Activated naive CD4-positive, alpha-beta T cell treated with anti-CD3 and anti-CD28 coated beads, Interleukin-2, amount 50 U/mL, for 16 hours (primary cell): Measurements from ENCODE around the gene CCDC157.
A peak's percentile ranks its signal among the peaks of the same experiment; 100 is the strongest.

Experiments used
- DNase-seq: peaks from one replicate; pipeline ENCODE4 v3.0.0-alpha.2; 2020

Gene CCDC157

GRCh38 chr22:30416837-30417236, 60.0 kb downstream of the CCDC157 start:
- DNase-seq = no peak

GRCh38 chr22:30420347-30421125, 63.7 kb downstream of the CCDC157 start:
- no peak for DNase-seq

- DNase-seq = no peak
These were observed 65.1 kb downstream of the CCDC157 start for GRCh38 chr22:30421695-30422480.

- DNase-seq = peak; percentile 39
These were observed 65.9 kb downstream of the CCDC157 start for GRCh38 chr22:30422481-30423300.

- peak; percentile 56 for DNase-seq
These were observed 66.6 kb downstream of the CCDC157 start for GRCh38 chr22:30423301-30423958.

GRCh38 chr22:30423959-30424533, 67.2 kb downstream of the CCDC157 start:
- peak; percentile 98 for DNase-seq

GRCh38 chr22:30424534-30425326, 67.9 kb downstream of the CCDC157 start:
- no peak for DNase-seq

GRCh38 chr22:30425327-30425615, 68.5 kb downstream of the CCDC157 start:
- DNase-seq = no peak

- peak; percentile 56 for DNase-seq
These were observed 69.0 kb downstream of the CCDC157 start, which contains the start of gene MTFP1 for GRCh38 chr22:30425616-30426387. MTFP1 (plus strand) TSS chr22:30425768; CDS start chr22:30425880, 112 bp downstream.
